Measurements from ENCODE around the gene PGF.
"Not testable (repeated sequence)": the region's sequence is repeated elsewhere in the genome, so short reads cannot be mapped to it uniquely, and the experiment has no call there.

Gene PGF

DNA sequence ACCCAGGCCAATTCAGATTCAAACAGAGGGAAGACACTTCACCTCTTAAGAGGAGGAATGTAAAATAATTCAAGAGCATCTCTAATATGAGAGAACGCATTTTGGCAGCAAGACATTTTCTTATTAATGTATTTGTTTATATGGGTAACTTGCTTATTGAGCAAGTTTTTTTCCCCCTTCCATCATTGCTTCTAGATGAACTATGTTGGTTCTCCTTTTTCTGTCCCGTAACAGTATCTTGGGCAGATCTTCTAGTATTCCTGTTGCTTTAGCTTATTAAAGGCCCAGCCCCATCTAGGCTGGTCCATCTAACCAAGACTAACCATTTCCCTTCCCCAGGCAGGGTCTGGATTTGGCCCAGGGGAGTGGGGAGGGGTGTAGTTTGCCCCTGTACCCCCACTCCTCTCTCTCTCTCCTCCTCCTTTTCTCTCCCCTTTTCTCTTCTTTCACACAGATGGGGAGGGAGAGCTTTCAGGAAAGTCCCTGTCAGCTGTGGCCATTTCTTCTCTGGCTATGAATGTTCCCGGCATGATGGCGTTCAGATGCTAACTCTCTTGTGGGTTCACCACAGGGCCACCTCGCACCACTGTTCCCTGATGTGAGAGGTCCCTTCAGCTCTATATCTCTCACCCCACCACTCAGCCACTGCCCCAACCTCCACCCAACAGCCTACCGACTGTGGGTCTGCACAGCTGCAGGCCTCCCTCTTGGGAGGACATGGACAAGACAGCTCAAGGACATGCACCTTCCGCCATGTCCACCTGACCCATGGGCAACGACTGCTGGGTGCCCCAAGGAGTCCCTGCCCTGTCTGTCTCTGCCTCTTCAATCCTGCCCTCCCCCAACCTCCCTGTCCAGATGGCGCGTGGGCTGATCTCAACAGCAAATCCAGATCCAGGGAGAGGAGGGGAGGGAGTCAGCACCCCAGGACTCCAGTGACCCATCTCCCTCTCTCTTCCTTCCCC lies 16.6 kb downstream of the PGF start:
- no peak for DNase-seq

DNA sequence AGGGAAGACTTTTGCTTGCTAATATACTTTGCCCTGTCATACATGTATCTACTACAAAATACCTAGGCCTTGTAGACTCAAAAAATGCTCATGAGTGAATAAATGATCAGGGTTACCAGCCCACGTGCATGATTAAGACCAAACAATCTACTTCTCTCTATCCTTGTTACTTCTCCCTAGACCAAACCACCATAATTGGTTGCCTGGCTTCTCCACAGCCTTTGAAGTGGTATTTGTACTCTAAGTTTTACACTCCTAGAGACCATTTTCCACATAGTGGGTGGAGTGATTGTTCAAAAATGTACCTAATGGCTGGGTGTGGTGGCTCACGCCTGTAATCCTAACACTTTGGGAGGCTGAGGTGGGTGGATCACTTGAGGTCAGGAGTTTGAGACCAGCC lies 18.2 kb downstream of the PGF start:
- no peak for DNase-seq

DNA sequence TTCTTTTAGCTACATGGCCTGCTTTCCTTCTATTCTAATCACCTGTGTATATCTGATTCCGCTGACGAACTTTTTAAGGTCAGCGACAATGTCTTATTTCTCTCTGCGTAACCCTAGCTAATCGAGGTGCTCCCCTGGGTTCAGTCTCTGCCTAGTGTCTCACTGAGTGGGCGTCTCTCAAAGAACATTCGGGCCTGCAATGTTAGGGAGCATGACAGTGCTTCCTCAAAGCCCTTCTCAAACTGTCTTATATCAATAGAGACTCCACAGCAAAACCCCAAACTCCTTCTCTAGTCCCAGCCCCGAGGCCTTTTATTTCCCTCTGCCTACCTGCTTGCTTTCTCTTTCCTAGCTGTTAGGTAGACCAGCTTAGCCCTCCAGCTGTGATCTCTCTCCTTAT lies 18.7 kb downstream of the PGF start:
- no peak for DNase-seq

- DNase-seq = no peak
These were observed 19.2 kb downstream of the PGF start for GRCh38 chr14:74936151-74936550.

GRCh38 chr14:74935360-74935680 lies 20.1 kb downstream of the PGF start:
- no peak for DNase-seq

DNA sequence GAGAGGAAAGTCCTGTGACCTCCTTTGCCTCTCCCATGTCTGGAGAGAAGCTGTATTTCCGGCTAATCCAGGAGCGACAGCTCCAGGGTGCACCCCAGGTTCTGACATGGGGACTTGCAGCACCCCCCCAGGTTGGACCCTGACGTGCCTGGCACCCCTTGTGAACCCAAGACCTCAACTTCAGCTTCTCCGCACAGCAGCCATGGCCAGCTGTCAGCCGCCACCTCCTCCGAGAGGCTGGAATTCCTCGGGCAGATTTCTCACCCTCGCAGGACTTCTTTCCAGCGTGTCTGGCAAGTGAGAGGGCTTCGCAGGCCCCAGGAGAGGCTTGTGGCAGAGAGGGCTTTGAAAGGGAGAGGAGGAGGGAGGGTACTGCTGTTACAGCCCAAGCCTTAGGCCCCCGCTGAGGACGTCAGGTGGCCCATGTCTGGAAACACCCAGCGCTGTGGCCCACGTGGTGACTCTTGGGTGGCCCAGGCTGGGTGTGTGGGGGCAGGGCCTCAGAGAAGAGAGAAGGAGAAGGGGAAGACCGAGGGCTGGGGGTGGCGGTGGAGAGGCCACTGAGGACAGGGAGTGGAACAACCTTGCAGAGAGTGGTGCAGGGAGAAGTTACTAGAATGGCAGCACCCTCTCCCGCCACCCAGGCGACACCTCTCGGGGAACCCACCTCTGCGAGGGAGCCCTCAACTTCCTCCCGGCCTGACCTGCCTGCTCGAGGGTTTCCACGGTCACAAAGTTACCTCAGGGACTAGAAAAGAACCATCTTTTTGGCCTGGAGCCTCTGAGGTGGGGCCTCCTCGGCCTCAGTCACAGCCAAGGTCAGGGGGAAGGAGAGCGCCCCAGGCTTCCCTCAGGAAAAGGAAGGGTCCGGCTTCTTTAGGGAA lies 20.7 kb downstream of the PGF start:
- peak in 1 of 2 donors; percentile 11 for DNase-seq

DNA sequence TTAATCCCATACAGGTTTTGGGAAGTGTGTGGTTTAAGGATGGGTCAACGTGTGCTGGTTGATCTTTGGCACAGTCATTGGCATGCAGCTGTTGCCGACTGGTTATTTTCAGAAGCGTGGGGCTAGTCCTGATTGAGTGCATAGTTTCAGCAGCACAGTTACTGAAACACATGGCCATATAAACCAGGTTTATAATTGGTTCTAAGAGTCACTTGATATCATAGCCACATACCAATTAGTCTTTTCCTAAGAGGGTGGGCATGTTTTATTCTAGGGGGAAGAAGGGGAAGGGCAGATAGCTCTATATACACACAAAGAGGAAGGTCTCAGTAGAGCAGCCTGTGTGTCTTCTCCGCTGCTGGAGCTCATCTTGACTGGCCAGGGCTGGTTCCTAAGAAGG lies 21.4 kb downstream of the PGF start:
- no peak for DNase-seq

DNA sequence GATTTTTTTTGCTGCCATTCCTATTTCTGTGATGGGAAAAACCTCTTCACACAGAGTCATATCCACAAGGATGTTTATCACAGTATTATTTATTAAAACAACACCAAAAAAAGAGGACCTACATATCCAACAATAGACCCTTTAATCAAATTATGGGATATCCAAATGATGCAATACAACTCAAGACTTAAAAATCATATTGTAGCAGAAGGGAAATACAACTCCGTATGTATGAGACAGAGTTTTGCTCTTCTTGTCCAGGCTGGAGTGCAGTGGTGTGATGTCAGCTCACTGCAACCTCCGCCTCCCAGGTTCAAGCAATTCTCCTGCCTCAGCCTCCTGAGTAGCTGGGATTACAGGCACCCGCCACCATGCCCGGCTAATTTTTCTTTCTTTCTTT lies 22.5 kb downstream of the PGF start:
- not testable (repeated sequence) for DNase-seq

- DNase-seq = no peak
These were observed 22.9 kb downstream of the PGF start for GRCh38 chr14:74932401-74932901.

DNA sequence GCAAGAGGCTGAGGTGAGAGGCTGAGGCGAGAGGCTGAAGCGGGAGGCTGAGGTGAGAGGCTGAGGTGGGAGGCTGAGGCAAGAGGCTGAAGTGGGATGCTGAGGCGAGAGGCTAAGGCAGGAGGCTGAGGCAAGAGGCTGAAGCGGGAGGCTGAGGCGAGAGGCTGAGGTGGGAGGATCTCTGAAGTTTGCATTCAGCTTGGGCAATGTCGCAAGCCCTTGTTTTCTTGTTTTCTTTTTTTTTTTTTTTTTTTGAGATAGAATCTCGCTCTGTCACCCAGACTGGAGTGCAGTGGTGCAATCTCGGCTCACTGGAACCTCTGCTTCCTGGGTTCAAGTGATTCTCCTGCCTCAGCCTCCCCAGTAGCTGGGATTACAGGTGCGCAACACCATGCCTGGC lies 23.7 kb downstream of the PGF start:
- DNase-seq = not testable (repeated sequence)

DNA sequence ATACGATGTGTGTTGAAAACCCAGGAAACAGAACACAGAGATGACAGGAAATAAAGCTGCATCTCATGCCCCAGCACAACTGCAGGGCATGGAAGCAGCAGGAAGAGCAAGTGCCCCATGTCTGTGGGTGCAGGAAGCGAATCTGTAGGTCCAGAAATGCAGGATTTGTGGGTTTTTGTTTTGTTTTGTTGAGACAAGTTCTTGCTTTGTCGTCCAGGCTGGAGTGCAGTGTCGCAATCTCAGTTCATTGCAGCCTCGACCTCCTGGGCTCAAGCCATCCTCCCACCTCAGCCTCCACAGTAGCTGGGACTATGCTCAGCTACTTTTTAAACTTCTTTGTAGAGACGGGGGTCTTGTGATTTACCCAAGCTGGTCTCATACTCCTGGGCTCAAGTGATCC lies 26.2 kb downstream of the PGF start:
- DNase-seq = no peak

GRCh38 chr14:74927225-74927624 lies 28.2 kb downstream of the PGF start:
- DNase-seq = no peak

DNA sequence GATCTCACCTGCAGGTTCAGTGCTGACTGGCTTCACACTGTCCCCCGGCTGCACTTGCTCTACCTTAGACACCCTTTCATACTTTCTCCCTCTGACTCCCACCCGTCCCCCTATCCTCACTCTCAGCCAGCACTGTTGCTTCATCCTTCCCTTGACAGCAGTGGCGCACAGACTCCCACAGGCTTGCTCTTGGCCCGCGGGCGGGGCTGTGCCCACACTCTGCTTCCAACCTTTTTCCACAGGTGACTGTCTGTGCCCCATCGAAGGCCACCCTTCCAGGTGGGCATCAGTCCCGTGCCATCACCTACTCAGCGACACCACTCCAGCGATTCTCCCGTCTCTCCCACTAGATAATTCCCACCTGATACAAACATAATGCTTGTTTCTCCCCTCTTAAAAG lies 31.3 kb downstream of the PGF start:
- no peak for DNase-seq

GRCh38 chr14:74922752-74923401 lies 32.5 kb downstream of the PGF start, which contains the start of gene RPS6KL1:
TSS of gene RPS6KL1 (minus strand) at chr14:74923260. CDS start at chr14:74921541, 1,719 bp downstream.
- DNase-seq = peak; percentile 73 to 76

DNA sequence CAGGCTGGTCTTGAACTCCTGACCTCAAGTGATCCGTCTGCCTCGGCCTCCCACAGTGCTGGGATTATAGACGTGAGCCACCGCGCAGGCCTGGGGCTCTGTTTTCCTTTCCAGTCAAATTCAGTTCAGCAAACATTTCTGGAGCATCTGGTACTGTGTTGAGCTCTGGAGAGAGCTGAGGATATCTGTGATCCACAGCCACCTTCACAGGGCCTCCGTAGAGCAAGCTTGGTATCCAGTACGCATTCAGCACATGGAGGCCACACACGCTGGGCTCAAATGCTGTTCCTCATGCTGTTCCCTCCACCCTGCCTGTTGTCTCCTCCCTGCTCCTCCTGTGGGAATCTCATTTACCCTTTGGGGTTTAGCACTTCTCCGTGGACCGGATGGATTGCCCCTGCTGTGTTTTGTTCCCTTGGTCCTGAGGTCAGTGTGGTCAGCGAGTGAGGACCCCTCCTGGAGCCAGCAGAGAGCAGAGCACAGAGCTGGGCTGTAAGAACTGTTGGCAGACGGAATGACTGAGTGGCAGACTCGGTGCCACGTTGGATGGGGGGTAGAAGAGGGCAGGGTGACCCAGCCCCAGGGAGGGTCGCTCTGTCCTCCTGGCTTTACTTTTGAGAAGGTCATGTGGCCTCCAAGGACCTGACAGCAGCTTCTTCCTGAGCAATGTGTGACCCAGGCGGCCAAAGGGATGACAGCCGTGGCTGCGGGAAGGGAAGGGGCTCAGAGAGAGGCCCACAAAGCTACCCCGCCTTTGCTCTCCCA lies 33.2 kb downstream of the PGF start:
- no peak for DNase-seq

- no peak for DNase-seq
These were observed 34.3 kb downstream of the PGF start for GRCh38 chr14:74921053-74921620.

- DNase-seq = no peak
These were observed 35.1 kb downstream of the PGF start for GRCh38 chr14:74920281-74920680.

DNA sequence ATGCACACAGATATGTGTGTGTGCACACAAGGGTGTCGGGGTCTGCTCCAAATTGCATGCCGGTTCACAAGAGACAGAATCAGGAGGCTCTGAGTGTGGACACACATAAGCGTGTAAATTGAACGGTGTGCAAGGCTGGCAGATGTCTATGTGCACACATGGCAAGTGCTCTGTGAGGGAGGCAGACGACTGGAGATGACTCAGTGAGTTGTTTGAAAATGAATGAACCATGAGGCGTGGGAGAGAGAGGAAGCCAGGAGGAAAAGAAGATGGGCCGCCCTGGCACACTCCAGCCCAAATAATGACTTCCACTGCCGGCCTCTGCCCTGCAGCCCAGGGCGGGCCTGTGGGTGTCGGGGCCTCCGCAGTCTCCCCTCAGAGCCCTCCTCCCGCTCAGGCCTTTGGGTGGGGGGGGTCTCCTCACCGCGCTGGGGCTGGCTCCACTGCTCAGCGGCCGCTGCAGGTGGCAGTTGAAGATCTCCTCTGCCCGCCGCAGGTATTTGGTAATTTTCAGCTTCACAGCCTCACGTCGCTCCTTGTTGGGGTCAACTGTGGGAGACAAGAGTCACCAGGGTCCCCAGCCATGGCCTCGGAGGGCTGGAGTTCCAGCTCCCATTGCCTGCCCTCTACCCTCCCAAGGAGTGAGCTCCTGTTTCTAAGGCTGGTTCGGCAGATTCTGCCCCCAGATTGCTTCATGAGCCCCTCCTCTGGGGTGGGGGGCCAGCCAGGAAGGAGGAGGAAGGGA lies 35.8 kb downstream of the PGF start:
- no peak for DNase-seq

DNA sequence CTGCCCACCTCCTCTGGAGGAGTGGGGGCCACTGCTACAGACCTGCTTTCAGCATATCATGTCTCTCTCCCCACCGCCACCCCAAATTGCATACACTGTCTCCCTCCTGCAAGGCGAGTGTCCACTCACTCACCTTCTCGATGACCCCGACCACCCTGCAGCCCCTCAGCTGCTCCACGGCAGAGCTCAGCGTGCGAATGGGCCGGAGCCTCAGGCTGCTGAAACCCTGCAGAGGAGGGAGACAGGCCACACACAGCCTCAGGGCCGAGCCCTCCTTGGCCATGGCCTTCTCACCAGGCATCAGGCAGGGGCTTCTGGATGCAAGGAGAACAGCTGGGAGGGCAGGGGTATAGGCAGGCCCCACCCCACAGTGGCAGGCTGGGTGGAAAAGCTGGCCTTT lies 37.0 kb downstream of the PGF start:
- no peak for DNase-seq

DNA sequence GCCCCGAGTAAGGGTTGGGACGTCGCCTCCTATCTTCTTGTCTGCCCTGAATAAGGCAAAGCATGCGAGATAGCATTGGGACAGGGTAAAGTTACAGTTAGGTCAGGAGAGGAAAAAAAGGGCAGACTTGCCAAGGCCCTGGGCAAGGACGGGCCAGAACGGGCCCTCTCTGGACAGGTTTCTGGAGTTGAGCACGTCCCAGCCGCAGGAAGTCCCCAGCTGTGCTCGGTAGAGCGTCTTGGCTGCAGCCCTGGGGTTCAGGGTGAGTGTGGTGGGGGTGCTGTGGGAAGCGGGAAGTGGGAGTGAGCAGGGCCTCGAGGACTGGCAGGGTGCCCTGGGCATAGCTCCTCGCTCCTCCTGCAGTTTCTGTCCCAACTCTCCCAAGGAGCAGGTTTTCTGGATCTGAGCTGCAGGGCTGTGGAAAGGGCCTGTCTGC lies 37.7 kb downstream of the PGF start:
- DNase-seq = no peak

DNA sequence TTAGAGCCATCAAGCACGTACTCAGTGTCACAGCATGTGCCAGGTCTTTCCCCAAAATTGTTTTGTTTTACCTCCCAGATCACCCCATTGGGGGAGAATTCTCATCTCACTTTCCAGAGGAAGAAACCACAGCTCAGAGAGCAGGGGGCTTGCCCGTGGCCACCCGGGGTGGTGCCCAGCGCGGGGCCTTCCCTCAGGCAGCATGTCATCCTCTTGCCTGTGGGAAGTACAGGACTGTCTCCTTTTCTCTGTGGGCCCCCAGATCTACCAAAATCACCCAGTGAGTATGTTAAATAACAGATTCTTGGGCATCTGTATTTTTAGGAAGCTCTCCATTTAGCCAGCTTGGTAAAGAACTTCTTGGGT lies 38.2 kb downstream of the PGF start:
- no peak for DNase-seq

All from CD4-positive, alpha-beta T cell treated with Interleukin-1 beta for 1 hour (primary cell).